Raji (cell line): ENCODE measurements around the gene ARHGAP32.

Experiments
- POLR2A ChIP-seq: IDR thresholded peaks from 2 replicates; pipeline ENCODE4 v1.6.1; 2011; ENCODE audit warnings: low read depth, low read length, control low read depth; ENCODE audit not compliant: insufficient read depth

Gene ARHGAP32

GRCh38 chr11:128956401-128957201 is 235.5 kb downstream of the ARHGAP32 start:
- TF ChIP-seq POLR2A = no peak

DNA sequence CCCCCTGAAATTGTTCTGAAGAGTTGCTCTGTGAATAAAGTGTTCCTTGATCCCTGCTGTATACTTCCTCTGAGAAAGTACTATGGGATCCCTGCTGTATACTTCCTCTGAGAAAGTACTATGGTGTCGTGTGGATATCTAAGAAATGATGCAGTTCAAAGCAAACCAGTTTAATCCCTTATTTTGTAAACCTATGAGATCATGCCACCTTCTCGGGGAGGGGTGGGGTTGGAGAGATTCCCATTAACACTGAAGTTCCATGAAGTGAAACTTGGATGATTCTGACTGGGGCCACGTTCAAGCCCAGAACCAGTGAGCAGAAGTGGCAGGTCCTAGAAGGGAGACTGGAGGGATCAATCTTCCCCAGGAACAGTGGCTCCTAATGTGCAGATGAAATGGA is 236.5 kb downstream of the ARHGAP32 start:
- no peak for TF ChIP-seq POLR2A

DNA sequence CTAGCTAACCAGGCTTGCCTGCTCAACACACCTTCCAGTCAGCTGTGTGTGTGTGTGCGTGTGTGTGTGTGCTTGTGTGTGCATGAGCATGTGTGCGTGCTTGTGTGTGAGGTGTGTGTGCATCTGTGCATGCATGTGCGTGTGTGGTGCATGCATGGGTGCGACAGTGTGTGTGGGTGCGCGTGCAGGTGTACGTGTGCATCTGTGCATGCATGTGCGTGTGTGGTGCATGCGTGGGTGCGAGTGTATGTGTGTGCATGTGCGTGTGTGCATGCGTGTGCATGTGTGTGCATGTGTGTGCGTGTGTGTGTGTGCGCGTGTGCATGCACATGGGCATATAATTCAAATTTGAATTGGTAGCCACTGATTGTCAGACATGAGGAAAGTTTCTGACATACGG is 239.0 kb downstream of the ARHGAP32 start:
- TF ChIP-seq POLR2A = no peak

- TF ChIP-seq POLR2A = no peak
These were observed 242.2 kb downstream of the ARHGAP32 start for GRCh38 chr11:128949791-128950454.

DNA sequence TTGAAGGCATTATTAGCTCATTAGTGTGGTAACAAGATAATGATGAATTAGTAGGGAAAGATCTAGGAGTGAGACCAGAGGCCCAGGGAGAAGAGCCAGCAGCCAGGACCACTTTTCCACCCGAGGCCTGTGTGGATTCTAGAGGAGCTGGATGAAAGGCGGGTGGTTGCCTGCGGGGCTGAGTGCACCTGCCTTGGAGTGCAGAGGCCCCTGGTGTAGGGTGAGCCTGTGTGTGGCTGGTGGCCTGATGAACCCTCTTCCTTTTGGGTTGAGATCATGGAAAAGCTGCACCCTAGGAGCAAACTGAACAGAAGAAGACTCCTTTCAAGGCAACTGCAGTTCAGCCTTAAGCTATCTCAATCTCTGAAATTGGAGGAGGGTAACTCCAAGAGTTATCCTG is 243.5 kb downstream of the ARHGAP32 start:
- no peak for TF ChIP-seq POLR2A

DNA sequence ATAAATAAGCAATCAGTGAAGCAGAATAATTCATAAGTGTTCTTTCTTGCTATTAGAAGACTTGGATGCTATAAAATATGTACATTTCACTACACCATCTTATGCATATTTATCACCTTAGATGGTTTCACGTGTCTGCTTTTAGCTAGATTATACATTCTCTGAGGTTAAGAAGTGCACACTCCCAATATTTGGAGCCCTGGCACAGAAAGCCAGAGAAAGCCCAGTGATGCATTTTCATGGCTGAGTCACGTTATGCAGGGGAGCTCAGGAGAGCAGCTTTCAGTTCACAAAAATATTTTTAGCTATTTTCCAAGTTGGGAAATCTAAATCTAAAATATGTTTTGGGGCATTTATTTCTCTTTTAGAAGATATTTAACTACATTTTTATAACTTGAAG is 244.4 kb downstream of the ARHGAP32 start:
- no peak for TF ChIP-seq POLR2A

- no peak for TF ChIP-seq POLR2A
These were observed 245.5 kb downstream of the ARHGAP32 start for GRCh38 chr11:128946648-128947047.

GRCh38 chr11:128943428-128943976 is 248.6 kb downstream of the ARHGAP32 start:
- TF ChIP-seq POLR2A = no peak

GRCh38 chr11:128942817-128943427 is 249.2 kb downstream of the ARHGAP32 start, which contains the start of gene TP53AIP1:
Gene TP53AIP1 (minus strand): TSS chr11:128942871. CDS start chr11:128937818, 5,053 bp downstream.
- no peak for TF ChIP-seq POLR2A

GRCh38 chr11:128942272-128942612 is 249.9 kb downstream of the ARHGAP32 start:
- no peak for TF ChIP-seq POLR2A

- TF ChIP-seq POLR2A = no peak
These were observed 250.4 kb downstream of the ARHGAP32 start for GRCh38 chr11:128941573-128942271.

DNA sequence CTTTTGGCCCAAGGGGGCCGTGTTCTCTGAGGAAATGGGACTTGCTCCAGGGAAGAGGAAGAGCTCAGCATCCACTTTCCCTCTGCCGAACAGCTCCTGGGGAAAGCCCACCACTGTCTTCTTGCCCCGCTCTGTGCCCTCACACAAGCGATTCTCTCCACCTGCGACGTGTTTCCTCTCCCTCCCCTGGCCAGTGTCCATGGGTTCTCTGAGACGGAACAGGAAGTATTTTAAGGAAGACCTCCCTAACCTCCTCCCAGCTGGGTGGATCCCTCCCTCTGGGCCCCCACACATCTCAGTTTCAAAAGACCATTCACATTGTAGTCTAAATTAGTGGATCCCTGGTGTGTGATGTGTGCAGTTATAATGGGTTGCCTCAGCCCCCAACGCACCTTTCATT is 251.0 kb downstream of the ARHGAP32 start:
- no peak for TF ChIP-seq POLR2A

GRCh38 chr11:128940603-128941002 is 251.5 kb downstream of the ARHGAP32 start:
- no peak for TF ChIP-seq POLR2A

GRCh38 chr11:128940156-128940555 is 252.0 kb downstream of the ARHGAP32 start:
- no peak for TF ChIP-seq POLR2A

- no peak for TF ChIP-seq POLR2A
These were observed 252.5 kb downstream of the ARHGAP32 start for GRCh38 chr11:128939591-128939990.
